GM18868 (cell line): Measurements from ENCODE around the gene U2AF2.

Experiments
- ATAC-seq: cut with Tn5 transposase; IDR thresholded peaks from one replicate; pipeline ENCODE4 v1.9.1; 2021; ENCODE audit warnings: mild to moderate bottlenecking, moderate library complexity; ENCODE audit not compliant: unreplicated experiment

The U2AF2 gene

GRCh38 chr19:55642153-55643002, 12.5 kb upstream of the U2AF2 start:
- ATAC-seq = no peak

- ATAC-seq = peak; percentile 27
Measured at GRCh38 chr19:55643003-55643886, 11.6 kb upstream of the U2AF2 start, which contains the start of gene ZNF581. Gene ZNF581 (plus strand): TSS chr19:55643649. CDS start chr19:55644572, 923 bp downstream.

DNA sequence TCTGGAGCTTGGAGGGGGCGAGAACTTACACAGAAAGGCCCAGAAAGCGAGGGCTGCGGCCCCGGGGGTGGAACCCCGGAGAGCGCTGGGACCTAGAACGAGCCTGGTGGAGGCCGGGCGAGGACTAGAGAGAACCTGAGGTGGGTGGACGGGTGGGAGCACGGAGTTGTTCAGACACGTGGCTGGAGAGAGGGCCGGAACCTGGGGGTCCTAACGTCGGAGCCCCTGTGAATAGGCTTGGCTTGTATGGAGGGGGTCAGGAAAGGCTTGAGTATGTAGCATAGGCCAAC, 11.0 kb upstream of the U2AF2 start:
- no peak for ATAC-seq

DNA sequence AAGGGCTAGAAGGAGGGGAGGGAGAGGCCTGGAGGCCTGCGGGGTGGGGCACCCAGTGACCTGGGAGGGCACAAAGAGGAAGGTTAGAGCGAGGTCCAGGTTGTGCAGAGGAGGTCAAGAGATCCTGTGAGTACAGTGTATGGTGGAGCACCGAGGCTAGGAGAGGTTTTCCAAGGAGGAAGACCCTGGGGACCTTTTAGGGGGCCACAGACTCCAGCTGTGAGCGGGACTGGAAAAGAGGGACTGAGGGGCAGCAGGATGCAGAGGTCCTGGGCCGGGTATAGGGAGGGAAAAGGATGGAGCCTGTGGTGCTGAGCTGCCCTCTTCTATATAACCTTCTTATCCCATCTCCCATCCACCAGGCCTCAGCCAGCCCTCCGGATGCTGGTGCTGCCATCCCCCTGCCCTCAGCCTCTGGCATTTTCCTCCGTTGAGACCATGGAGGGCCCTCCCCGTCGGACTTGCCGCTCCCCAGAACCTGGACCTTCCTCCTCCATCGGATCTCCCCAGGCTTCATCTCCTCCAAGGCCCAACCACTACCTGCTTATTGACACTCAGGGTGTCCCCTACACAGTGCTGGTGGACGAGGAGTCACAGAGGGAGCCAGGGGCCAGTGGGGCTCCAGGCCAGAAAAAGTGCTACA, 10.5 kb upstream of the U2AF2 start:
- ATAC-seq = no peak

- ATAC-seq = no peak
Measured at GRCh38 chr19:55644842-55645511, 9.9 kb upstream of the U2AF2 start.

DNA sequence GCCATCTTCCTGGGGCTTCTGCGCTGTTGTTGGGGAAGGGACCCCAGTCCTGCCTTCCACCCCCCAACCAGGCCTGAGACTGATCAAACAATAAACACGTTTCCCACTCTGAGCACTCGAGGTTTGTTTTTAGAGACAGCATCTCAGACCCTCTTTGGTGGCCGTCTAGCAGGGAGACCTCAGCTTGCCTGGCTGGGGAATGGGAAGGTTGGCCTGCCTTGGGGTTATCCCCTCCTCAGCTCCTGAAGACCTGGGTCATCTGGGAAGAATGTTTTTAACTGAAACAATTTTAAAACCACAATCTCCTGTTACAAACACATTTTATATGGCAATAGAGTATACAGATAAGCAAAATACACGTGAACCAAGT, 9.3 kb upstream of the U2AF2 start:
- no peak for ATAC-seq

GRCh38 chr19:55646889-55647731, 7.7 kb upstream of the U2AF2 start:
- no peak for ATAC-seq

DNA sequence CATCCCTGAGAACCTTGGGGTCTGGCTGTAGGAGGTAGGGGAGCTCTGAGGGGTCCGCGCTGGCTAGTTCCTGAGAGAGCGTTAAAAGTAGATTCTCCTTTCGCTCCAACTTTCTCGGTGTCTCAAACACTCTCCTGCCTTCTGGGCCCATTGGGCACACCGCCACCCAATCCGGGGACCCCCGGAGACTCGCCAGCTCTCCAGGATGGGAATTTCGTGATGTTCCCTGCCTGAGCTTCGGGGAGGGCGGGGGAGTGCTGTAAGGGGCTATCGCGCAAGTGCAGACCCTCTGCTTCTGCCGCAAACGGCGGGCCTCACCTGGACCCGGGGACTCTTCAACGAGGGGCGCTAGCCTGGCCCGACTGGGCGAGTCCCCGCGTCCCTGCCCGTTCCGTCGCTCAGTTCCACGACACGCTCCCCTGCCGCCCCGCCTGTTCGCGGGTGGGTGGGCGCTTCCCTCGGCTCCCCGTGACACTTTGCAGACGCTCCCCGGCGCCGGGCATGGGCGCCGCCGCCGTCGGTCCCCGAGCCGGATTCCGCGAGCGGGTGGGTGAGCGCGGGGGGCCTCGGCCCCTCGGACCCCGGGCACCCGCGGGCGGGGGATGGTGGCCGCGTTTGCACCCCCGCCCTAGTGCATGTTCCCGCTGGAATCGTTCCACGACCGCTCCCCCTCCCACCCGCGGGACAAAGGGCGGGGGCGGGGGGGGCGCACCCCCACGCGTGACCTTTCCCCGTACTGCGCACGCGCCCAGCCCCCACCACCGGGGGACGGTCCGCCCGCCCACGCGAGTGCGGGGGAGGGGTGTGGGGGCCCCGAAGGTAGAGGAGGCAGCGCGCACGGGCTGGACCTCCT, 6.9 kb upstream of the U2AF2 start, which contains the start of gene CCDC106:
CCDC106 (plus strand) TSS at position 481 of the 853 bp plus-strand sequence. CDS start 835 bp downstream, outside the sequence.
- ATAC-seq = no peak

DNA sequence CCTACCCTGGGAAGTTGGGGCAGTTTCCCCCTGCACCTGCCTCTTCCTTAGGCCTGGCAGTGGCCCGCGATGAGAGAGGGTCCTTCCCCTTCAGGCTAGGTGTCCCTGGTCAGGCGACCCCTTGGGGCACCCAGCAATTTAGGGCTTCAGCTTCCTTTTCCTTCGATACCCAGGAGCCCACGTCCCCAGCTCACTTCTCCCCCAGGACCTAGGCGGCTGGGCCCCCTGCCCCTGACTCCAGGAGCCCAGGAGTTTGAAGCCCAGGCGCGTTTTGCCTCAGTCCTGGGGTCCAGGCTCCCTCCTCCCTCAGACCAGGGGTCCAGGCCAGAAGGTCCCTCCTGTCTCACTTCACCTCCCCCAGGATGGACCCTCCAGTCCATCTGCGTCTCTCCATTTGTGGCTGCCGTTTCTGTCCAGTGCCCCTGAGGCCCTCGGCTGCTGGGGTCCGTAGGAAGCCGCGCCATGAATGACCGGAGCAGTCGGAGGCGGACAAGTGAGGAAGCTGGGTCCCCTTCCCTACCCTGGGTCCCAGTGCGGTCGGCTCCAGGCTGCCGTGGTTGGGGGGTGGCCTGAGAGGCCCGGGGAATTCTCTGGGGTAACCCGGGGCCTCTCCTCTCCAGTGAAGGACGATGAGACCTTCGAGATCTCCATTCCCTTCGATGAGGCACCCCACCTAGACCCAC, 6.1 kb upstream of the U2AF2 start:
- no peak for ATAC-seq

- ATAC-seq = no peak
Measured at GRCh38 chr19:55649268-55650125, 5.3 kb upstream of the U2AF2 start.

GRCh38 chr19:55650126-55650557, 4.7 kb upstream of the U2AF2 start:
- no peak for ATAC-seq

- ATAC-seq = no peak
Measured at GRCh38 chr19:55650602-55651230, 4.1 kb upstream of the U2AF2 start.

- ATAC-seq = no peak
Measured at GRCh38 chr19:55651236-55651635, 3.6 kb upstream of the U2AF2 start.

GRCh38 chr19:55652311-55653128, 2.3 kb upstream of the U2AF2 start:
- ATAC-seq = no peak

DNA sequence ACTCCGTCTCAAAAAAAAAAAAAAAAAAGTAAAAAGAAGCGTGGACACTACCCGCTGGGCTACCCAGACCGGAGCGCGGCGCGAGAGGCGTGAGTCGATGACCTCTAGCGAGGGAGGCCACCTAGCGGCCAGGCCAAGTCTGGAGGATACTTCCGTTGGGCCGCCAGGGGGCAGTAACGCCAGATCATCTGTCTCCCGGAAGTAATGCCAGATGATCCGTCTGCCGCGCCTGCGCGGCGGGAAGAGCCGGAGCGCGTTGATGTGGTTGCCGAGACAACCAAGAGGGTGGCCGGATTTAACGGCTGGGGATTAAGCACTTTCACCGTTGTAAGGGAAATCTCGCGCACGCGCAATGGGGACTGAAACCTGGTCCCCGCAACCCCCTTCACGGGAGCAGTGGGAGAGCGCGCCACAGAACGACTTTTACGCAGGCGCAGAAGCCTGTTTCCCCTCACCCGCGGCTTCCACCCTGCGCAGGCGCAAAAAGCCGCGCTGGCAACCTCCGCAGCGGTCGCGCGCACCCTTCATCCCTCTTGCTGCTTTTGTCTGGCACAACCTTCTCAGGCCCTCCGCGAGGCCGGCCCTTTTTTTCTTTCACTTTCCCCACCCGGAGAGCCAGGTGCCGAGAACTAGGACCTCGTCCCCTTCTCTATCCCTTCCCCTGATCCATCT, 1.0 kb upstream of the U2AF2 start:
- peak; percentile 42 for ATAC-seq
